Osteocyte (in vitro differentiated cells): ENCODE measurements around the gene MAPRE3. TPM values are rescaled to one million over a fixed set of nuclear protein-coding genes. Genes with fewer than 3 reads are reported as not detected.
A peak's percentile ranks its signal among the peaks of the same experiment; 100 is the strongest.

Experiments
- DNase-seq: peaks from one replicate; pipeline ENCODE4 v3.0.0; 2021; ENCODE audit warnings: mixed read lengths; ENCODE audit not compliant: unreplicated experiment; ENCODE audit errors: extremely low spot score
- H3K27ac Mint-ChIP-seq: one replicate; pipeline ENCODE4 v1.8.0; 2021; ENCODE audit warnings: mild to moderate bottlenecking, mixed read lengths; ENCODE audit not compliant: unreplicated experiment
- H3K27me3 Mint-ChIP-seq: one replicate; pipeline ENCODE4 v1.8.0; 2021; ENCODE audit warnings: mixed read lengths; ENCODE audit not compliant: unreplicated experiment
- H3K36me3 Mint-ChIP-seq: one replicate; pipeline ENCODE4 v1.8.0; 2021; ENCODE audit warnings: mixed read lengths; ENCODE audit not compliant: unreplicated experiment
- H3K4me1 Mint-ChIP-seq: one replicate; pipeline ENCODE4 v1.8.0; 2021; ENCODE audit warnings: mixed read lengths; ENCODE audit not compliant: unreplicated experiment
- H3K4me3 Mint-ChIP-seq: one replicate; pipeline ENCODE4 v1.8.0; 2021; ENCODE audit warnings: mild to moderate bottlenecking, moderate library complexity, mixed read lengths; ENCODE audit not compliant: unreplicated experiment
- H3K9me3 Mint-ChIP-seq: one replicate; pipeline ENCODE4 v1.8.0; 2021; ENCODE audit warnings: mixed read lengths; ENCODE audit not compliant: unreplicated experiment
- total RNA-seq: library from RNA; stranded (reverse); gene quantifications from 2 replicates; pipeline ENCODE4 v1.2.1, GENCODE V29; 2021
- TF ChIP-seq, protein P1 (sequence below): fragments of 200-600 bp; sonication (generic); IDR thresholded peaks from 2 replicates; pipeline ENCODE4 v1.5.0; 2021; ENCODE audit warnings: antibody characterized with exemption, mild to moderate bottlenecking, moderate library complexity

The MAPRE3 gene
- total RNA-seq, 1 donor from 2014 or later, result 9.4 TPM

DNA sequence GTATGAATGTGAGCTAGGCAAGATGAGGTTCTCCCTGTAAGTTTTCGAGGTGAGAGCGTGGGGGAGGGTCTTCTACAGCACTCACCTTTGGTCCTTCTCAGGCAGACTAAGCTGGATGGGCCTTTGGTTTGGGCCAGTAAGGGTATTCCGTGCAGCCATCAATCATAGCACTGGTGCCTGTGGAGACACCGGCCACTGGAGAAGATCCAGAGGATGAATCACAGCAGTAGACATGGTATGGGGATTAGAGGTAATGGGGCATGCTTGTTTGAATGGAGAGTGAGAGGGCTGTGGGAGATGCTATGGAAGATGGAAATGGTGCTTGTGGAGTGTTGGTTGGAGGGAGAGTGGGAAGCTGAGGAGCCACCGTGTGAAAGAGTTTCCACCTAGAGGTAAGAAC lies 16.1 kb downstream of the MAPRE3 start:
- TF ChIP-seq, protein P1, sequence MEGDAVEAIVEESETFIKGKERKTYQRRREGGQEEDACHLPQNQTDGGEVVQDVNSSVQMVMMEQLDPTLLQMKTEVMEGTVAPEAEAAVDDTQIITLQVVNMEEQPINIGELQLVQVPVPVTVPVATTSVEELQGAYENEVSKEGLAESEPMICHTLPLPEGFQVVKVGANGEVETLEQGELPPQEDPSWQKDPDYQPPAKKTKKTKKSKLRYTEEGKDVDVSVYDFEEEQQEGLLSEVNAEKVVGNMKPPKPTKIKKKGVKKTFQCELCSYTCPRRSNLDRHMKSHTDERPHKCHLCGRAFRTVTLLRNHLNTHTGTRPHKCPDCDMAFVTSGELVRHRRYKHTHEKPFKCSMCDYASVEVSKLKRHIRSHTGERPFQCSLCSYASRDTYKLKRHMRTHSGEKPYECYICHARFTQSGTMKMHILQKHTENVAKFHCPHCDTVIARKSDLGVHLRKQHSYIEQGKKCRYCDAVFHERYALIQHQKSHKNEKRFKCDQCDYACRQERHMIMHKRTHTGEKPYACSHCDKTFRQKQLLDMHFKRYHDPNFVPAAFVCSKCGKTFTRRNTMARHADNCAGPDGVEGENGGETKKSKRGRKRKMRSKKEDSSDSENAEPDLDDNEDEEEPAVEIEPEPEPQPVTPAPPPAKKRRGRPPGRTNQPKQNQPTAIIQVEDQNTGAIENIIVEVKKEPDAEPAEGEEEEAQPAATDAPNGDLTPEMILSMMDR, result no peak
- Mint-ChIP-seq H3K4me1 (peaks cover 29% of the 10 kb centered on the region), H3K4me3 (no peak overlapping the region), H3K27ac (no peak overlapping the region), H3K27me3 (no peaks in the 10 kb centered on the region), H3K9me3 (no peaks in the 10 kb centered on the region), H3K36me3 (peaks cover 2% of the 10 kb centered on the region)
- no peak for DNase-seq

DNA sequence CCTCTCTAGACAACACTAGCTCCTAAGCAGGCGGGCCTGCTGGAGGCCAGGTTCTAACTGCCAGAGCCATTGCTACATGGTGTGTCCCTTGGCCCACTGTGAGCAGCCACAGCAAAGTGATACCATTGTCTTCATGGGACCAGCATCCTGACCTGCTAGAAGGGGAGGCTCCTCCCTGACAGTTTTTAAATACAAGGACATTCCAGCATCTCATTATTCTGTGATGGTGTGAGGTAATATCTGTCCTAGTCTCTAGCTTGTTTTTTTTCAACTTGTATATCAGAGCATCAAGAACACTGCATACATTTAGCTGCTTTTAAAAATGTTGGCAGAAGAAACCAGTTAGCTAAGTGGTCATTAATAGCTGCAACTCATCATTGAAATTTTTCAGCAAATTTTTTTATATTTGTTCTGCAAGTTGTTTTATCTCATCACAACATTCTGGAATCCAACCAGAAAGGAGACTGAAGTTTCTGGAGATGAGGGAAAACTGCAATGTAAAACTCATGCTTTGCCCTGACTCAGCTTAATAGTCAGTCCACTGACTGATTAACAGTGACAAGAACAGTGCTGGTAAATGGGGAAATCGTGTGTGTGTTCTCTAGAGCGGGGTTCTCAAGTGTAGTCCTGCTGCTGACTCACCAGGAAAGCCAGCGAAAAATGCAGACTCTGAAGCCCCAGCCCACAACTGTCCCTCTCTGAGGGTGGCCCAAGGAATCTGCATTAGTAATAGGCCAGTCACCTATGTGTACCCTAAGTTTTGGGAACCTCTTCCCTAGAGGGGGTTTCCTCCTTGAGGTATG lies 17.8 kb downstream of the MAPRE3 start:
- Mint-ChIP-seq H3K27me3 (no peaks in the 10 kb centered on the region), H3K36me3 (no peaks in the 10 kb centered on the region), H3K4me3 (no peak overlapping the region), H3K27ac (peak overlapping the region; percentile 59), H3K4me1 (peaks cover 29% of the 10 kb centered on the region), H3K9me3 (no peaks in the 10 kb centered on the region)
- TF ChIP-seq, protein P1, result no peak
- DNase-seq, result no peak

DNA sequence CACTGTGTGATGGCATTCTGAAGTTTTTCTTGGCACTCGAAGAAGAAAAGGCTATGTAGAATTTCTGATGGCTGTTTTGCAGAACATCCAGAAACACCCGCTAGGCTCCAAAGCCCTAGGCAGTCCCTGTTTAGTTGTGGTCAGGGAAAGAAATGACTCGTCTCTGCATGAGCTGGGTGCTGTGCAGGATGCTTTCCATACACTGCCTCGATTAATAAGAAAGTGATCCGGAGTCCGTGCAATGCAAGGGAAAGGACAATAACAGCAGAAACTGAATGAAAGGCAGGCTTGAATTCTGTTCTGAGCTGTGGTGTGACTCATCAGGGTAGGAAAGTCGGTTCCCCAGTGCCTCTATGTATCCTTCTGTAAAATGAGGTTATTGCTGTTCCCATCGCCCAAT lies 18.7 kb downstream of the MAPRE3 start:
- Mint-ChIP-seq H3K9me3 (no peaks in the 10 kb centered on the region), H3K4me3 (no peak overlapping the region), H3K27ac (peak overlapping the region; percentile 59), H3K4me1 (peaks cover 29% of the 10 kb centered on the region), H3K36me3 (no peaks in the 10 kb centered on the region), H3K27me3 (no peaks in the 10 kb centered on the region)
- no peak for DNase-seq
- TF ChIP-seq, protein P1, result no peak

DNA sequence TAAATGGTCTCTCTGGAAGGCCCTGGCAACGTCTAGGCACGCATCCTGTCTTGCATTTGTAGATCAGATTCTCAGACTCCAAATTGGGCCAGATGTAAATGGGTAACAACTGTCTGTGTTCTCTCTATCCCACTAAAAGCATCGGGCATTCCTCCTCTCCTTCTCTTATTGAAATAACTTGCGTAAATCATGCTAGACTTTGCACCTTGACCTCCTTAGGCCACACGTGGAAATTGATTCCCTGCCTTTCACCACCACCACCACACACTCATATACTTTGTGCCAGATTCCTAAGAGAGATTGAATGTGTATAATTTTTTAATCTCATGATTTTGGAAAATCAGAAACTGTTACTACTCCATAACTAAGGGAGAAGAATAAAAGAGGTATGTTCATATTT lies 21.3 kb downstream of the MAPRE3 start:
- Mint-ChIP-seq H3K4me3 (no peak overlapping the region), H3K27me3 (no peaks in the 10 kb centered on the region), H3K9me3 (no peaks in the 10 kb centered on the region), H3K4me1 (peaks cover 29% of the 10 kb centered on the region), H3K27ac (no peak overlapping the region), H3K36me3 (no peaks in the 10 kb centered on the region)
- TF ChIP-seq, protein P1, result no peak
- no peak for DNase-seq

DNA sequence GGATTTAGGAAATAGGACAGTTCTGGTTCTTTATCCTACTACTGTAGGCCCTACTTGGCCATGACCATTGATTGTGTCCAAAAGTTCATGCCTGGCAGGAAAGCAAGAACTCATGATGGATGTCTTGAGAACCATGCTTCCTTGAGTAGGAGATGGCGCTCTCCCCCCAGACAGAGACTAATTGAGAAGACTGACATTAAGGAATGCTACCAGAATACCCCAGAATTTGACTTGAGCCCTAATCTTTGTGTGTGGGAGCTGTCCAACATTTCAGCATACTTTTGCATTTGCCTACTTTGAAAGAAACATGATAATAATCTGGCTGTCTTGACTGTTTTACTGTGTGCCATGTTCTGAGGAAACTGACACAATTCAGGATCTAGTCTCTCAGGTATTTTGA lies 23.3 kb downstream of the MAPRE3 start:
- no peaks in the 10 kb centered on the region for H3K9me3 Mint-ChIP-seq
- peaks cover 3% of the 10 kb centered on the region for H3K27me3 Mint-ChIP-seq
- H3K4me3 Mint-ChIP-seq, result no peak overlapping the region
- no peak for DNase-seq
- peaks cover 16% of the 10 kb centered on the region for H3K4me1 Mint-ChIP-seq
- H3K36me3 Mint-ChIP-seq, result no peaks in the 10 kb centered on the region
- no peak overlapping the region for H3K27ac Mint-ChIP-seq
- TF ChIP-seq, protein P1, result no peak
